HepG2 (cell line): Measurements from ENCODE around the gene TSKU. TPM values are rescaled to one million over a fixed set of nuclear protein-coding genes. Genes with fewer than 3 reads are reported as not detected.

Experiments used
- ADNP ChIP-seq: sonication (generic); formaldehyde crosslinking; IDR thresholded peaks from 2 replicates; pipeline ENCODE4 v1.4.0; 2020; ENCODE audit warnings: missing genetic modification reagents
- AHR ChIP-seq: IDR thresholded peaks from 2 replicates; pipeline ENCODE4 v1.6.1; 2018; ENCODE audit warnings: missing genetic modification reagents, missing compliant biosample characterization
- CREB1 ChIP-seq, 2 experiments: fragments of 450-650 bp in 1 of 2; IDR thresholded peaks; 2 replicates each; pipeline ENCODE4 v1.6.1; 2016 to 2017; ENCODE audit warnings: control low read depth in 1 of 2, mild to moderate bottlenecking in 1 of 2, missing compliant biosample characterization in 1 of 2, missing genetic modification characterization in 1 of 2
- DDIT3 ChIP-seq: sonication (generic); formaldehyde crosslinking; IDR thresholded peaks from 2 replicates; pipeline ENCODE4 v1.4.0; 2020; ENCODE audit warnings: mild to moderate bottlenecking, missing genetic modification reagents
- GATAD2A ChIP-seq: IDR thresholded peaks from 2 replicates; pipeline ENCODE4 v1.6.1; 2016
- KAT8 ChIP-seq: IDR thresholded peaks from 2 replicates; pipeline ENCODE4 v1.6.1; 2016; ENCODE audit warnings: missing genetic modification reagents, missing compliant biosample characterization
- KMT2A ChIP-seq: sonication (generic); formaldehyde crosslinking; IDR thresholded peaks from 2 replicates; pipeline ENCODE4 v1.4.0; 2020; ENCODE audit warnings: missing genetic modification reagents
- MAF1 ChIP-seq: sonication (generic); formaldehyde crosslinking; IDR thresholded peaks from 2 replicates; pipeline ENCODE4 v1.5.0; 2020; ENCODE audit warnings: missing genetic modification reagents, borderline replicate concordance
- MIER2 ChIP-seq: IDR thresholded peaks from 2 replicates; pipeline ENCODE4 v1.6.1; 2016; ENCODE audit warnings: missing biosample characterization, missing genetic modification reagents
- NCOA1 ChIP-seq: sonication (generic); formaldehyde crosslinking; IDR thresholded peaks from 2 replicates; pipeline ENCODE4 v1.9.0; 2021; ENCODE audit warnings: missing genetic modification reagents
- NCOR1 ChIP-seq: fragments of 200-600 bp; sonication (generic); IDR thresholded peaks from 2 replicates; pipeline ENCODE4 v1.7.0; 2017; ENCODE audit warnings: antibody characterized with exemption, low read length, borderline replicate concordance
- PCBP2 ChIP-seq: fragments of 200-400 bp; formaldehyde crosslinking; optimal IDR thresholded peaks from 2 replicates; pipeline ENCODE3; 2018; ENCODE audit warnings: low read length, low read depth; ENCODE audit not compliant: poor library complexity, severe bottlenecking
- PITX1 ChIP-seq: sonication (generic); formaldehyde crosslinking; IDR thresholded peaks from 2 replicates; pipeline ENCODE4 v1.5.1; 2020; ENCODE audit warnings: mild to moderate bottlenecking, missing genetic modification reagents
- POGK ChIP-seq: sonication (generic); formaldehyde crosslinking; conservative IDR thresholded peaks from 2 replicates; pipeline ENCODE4 v1.8.0; 2022; ENCODE audit warnings: mild to moderate bottlenecking, moderate library complexity, missing genetic modification reagents
- PRDM4 ChIP-seq: sonication (generic); formaldehyde crosslinking; IDR thresholded peaks from 2 replicates; pipeline ENCODE4 v1.9.0; 2021; ENCODE audit warnings: missing genetic modification reagents, borderline replicate concordance
- RBM22 ChIP-seq: fragments of 200-400 bp; formaldehyde crosslinking; optimal IDR thresholded peaks from 2 replicates; pipeline ENCODE3; 2017; ENCODE audit warnings: mild to moderate bottlenecking, low read length, moderate library complexity
- RXRB ChIP-seq: IDR thresholded peaks from 2 replicates; pipeline ENCODE4 v1.6.1; 2016; ENCODE audit warnings: borderline replicate concordance, missing genetic modification reagents, missing compliant biosample characterization
- SALL1 ChIP-seq: sonication (generic); formaldehyde crosslinking; IDR thresholded peaks from 2 replicates; pipeline ENCODE4 v1.8.0; 2022; ENCODE audit warnings: mild to moderate bottlenecking, missing genetic modification reagents
- SNAI1 ChIP-seq: sonication (generic); formaldehyde crosslinking; IDR thresholded peaks from 2 replicates; pipeline ENCODE4 v1.5.0; 2020; ENCODE audit warnings: mild to moderate bottlenecking, missing genetic modification reagents, borderline replicate concordance
- STAG1 ChIP-seq: sonication (generic); formaldehyde crosslinking; IDR thresholded peaks from 2 replicates; pipeline ENCODE4 v1.4.0; 2020; ENCODE audit warnings: missing genetic modification reagents
- THRA ChIP-seq: sonication (generic); formaldehyde crosslinking; IDR thresholded peaks from 2 replicates; pipeline ENCODE4 v1.4.0; 2020; ENCODE audit warnings: missing genetic modification reagents, borderline replicate concordance
- ZC3H13 ChIP-seq: sonication (generic); formaldehyde crosslinking; IDR thresholded peaks from 2 replicates; pipeline ENCODE4 v1.8.1; 2023; ENCODE audit warnings: mild to moderate bottlenecking, missing genetic modification reagents, moderate library complexity
- ZNF317 ChIP-seq: sonication (generic); formaldehyde crosslinking; IDR thresholded peaks from 2 replicates; pipeline ENCODE4 v1.5.0; 2020; ENCODE audit warnings: mild to moderate bottlenecking, missing genetic modification reagents
- ZNF616 ChIP-seq: sonication (generic); formaldehyde crosslinking; IDR thresholded peaks from 2 replicates; pipeline ENCODE4 v1.5.0; 2020; ENCODE audit warnings: low read depth, mild to moderate bottlenecking, missing genetic modification reagents
- ZNF772 ChIP-seq: sonication (generic); formaldehyde crosslinking; IDR thresholded peaks from 2 replicates; pipeline ENCODE4 v1.5.0; 2020; ENCODE audit warnings: mild to moderate bottlenecking, missing genetic modification reagents
- polyA plus RNA-seq, 8 experiments: library from polyadenylated mRNA; depleted of rRNA in 3 of 8; stranded (reverse) in 7 of 8; unstranded in 1 of 8; fragments of >200 nt; fragmentation: Illumina TruSeq in 4 of 8; extraction: Trizol in 4 of 8; gene quantifications; 2 replicates each; pipeline versions ENCODE4 v1.2.1 to v1.2.3, GENCODE V29; 2011 to 2016; ENCODE audit warnings: low read depth in 4 of 8, missing spikeins in 1 of 8, mixed read lengths in 1 of 8; ENCODE audit not compliant: insufficient read depth in 1 of 8
- total RNA-seq, 5 experiments: library from RNA; depleted of rRNA; stranded (reverse); fragments of >200 nt; fragmentation: Illumina TruSeq; extraction: Trizol; gene quantifications; 2 replicates each; pipeline ENCODE4 v1.2.3, GENCODE V29; 2016; ENCODE audit warnings: low read depth in 1 of 5

TSKU gene
- total and polyA plus RNA-seq, 2 of the 13 experiments (the other 11 are each of a cell fraction or from before 2014, with no cell fraction given) = 20.3 to 21.4 TPM

GRCh38 chr11:76793391-76794291 lies 10.5 kb downstream of the TSKU start (continued):
- no peak for TF ChIP-seq POGK (CRISPR knock-in tag)
- TF ChIP-seq CREB1 (IDR thresholded peaks at IDR 0.05) = no peak
- no peak for TF ChIP-seq CREB1 (CRISPR knock-in tag; IDR thresholded peaks at IDR 0.05)
- TF ChIP-seq SALL1 (CRISPR knock-in tag) = peak; percentile 63
- TF ChIP-seq PITX1 (CRISPR knock-in tag) = peak; percentile 61; the same call in 1 of the 2 replicates
- TF ChIP-seq GATAD2A (CRISPR knock-in tag) = peak; percentile 45; the same call in 1 of the 2 replicates
- no peak for TF ChIP-seq DDIT3 (CRISPR knock-in tag)
- no peak for TF ChIP-seq MAF1 (CRISPR knock-in tag)
- TF ChIP-seq SNAI1 (CRISPR knock-in tag) = 0 out of 2 replicates have a peak, but pooled peaks have one; percentile 54
- peak; percentile 22; the same call in 1 of the 2 replicates for TF ChIP-seq NCOR1
- peak; percentile 61; the same call in 1 of the 2 replicates for TF ChIP-seq RXRB (CRISPR knock-in tag)
- no peak for TF ChIP-seq ZC3H13 (CRISPR knock-in tag)
- TF ChIP-seq THRA (CRISPR knock-in tag) = peak; percentile 52; the same call in 1 of the 2 replicates
- TF ChIP-seq ZNF616 (CRISPR knock-in tag) = no peak
- peak; percentile 40; the same call in 1 of the 2 replicates for TF ChIP-seq KAT8 (CRISPR knock-in tag)
- TF ChIP-seq STAG1 (CRISPR knock-in tag) = no peak
- TF ChIP-seq PCBP2 = no peak
- TF ChIP-seq RBM22 = peak; percentile 64
- no peak for TF ChIP-seq MIER2 (CRISPR knock-in tag)
- 0 out of 2 replicates have a peak, but pooled peaks have one; percentile 21 for TF ChIP-seq ZNF317
- TF ChIP-seq ADNP (CRISPR knock-in tag) = no peak
- no peak for TF ChIP-seq PRDM4 (CRISPR knock-in tag)
- TF ChIP-seq NCOA1 = no peak
- 0 out of 2 replicates have a peak, but pooled peaks have one; percentile 30 for TF ChIP-seq ZNF772
- TF ChIP-seq KMT2A = no peak
- TF ChIP-seq AHR (CRISPR knock-in tag) = no peak
